ENCODE measurements around the gene ITGAV.

DNA sequence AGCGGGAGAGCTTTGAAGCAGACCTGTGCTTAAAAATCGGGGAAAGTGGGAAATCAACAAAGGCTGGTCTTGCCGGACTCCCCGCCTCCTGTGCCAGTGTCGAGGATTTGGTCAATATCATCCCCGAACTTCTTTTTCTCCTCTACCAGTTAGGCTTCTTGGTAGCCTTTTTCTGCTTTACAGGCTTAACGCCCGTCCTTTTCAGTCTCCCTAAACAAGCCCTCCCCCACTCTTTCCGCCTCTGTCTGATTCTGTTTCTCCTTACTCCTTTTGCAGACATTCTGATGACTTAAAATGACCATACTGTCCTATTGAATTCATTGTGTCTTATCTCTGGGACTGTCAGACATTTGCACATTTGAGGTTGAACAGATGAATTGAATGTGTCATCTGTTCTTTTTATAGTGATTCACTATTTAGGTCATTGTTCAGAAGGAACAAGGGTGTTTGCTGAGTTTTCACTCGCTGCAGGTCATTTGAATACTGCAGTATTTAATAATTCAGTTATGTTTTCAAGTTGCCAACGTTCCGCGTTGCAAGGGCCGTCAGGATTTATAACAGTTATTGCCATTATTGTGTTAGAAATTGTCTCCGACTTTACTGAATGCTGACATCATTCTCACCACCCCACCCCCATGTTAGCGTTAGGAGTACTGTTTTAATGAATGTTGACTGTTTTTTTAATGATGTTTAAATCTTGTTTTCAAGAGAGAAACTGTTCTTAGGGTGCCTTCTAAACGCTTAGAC, 1.1 kb downstream of the ITGAV start:
- TF ChIP-seq POLR2AphosphoS5 (IDR thresholded peaks at IDR 0.05) (peak in 1 of 2 donors; percentile 60), EP300 (IDR thresholded peaks at IDR 0.05) (no peak), POLR2A (IDR thresholded peaks at IDR 0.05; ENCODE audit: low read depth) (no peak)
- TF ChIP-seq, protein P1, sequence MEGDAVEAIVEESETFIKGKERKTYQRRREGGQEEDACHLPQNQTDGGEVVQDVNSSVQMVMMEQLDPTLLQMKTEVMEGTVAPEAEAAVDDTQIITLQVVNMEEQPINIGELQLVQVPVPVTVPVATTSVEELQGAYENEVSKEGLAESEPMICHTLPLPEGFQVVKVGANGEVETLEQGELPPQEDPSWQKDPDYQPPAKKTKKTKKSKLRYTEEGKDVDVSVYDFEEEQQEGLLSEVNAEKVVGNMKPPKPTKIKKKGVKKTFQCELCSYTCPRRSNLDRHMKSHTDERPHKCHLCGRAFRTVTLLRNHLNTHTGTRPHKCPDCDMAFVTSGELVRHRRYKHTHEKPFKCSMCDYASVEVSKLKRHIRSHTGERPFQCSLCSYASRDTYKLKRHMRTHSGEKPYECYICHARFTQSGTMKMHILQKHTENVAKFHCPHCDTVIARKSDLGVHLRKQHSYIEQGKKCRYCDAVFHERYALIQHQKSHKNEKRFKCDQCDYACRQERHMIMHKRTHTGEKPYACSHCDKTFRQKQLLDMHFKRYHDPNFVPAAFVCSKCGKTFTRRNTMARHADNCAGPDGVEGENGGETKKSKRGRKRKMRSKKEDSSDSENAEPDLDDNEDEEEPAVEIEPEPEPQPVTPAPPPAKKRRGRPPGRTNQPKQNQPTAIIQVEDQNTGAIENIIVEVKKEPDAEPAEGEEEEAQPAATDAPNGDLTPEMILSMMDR (IDR thresholded peaks at IDR 0.05): no peak

Measured in esophagus muscularis mucosa (tissue), 4 donors.